ENCODE data around the gene POMT1. TPM values are rescaled to one million over a fixed set of nuclear protein-coding genes. Genes with fewer than 3 reads are reported as not detected.
"Not testable (repeated sequence)": the region's sequence is repeated elsewhere in the genome, so short reads cannot be mapped to it uniquely, and the experiment has no call there.

The POMT1 gene
- total RNA-seq, 2 donors from 2014 or later, result 22.1 to 34.6 TPM

DNA sequence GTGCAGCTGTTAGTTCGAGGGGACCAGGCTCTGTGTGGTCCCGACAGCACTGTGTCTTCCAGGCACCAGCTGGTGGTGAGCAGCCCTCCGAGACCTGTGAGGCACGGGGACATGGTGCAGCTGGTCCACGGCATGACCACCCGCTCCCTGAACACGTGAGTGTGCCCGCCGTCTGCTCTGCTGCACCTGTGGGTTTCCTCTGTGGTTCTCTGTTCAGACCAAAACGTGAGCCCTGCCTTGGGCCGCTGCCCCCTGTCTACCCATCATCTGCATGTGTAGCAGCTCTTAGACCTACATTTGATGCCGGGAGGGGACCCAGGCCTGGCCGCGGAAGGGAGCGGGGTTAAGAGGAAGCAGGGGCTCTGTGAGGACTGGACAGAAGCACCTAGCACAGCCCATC, 10.5 kb downstream of the POMT1 start:
- intact Hi-C loops (cut with DNase I), result no loop called here
- 90 to 95% methylated on average over 13 to 14 of the region's 15 CpGs for WGBS, 2 donors
- Histone ChIP-seq H3K4me1 (no peaks in the 10 kb centered on the region), H3K27ac (no peak overlapping the region), H3K36me3 (replicated peaks in 1 of 2; ENCODE audit: insufficient read depth in 1 of 2, low read depth in 2 of 2) (peaks cover 0 to 22% of the 10 kb centered on the region in 2 donors), H3K9me3 (no peaks in the 10 kb centered on the region), H3K4me3 (no peak overlapping the region), H3K27me3 (no peaks in the 10 kb centered on the region)
- TF ChIP-seq, protein P1, sequence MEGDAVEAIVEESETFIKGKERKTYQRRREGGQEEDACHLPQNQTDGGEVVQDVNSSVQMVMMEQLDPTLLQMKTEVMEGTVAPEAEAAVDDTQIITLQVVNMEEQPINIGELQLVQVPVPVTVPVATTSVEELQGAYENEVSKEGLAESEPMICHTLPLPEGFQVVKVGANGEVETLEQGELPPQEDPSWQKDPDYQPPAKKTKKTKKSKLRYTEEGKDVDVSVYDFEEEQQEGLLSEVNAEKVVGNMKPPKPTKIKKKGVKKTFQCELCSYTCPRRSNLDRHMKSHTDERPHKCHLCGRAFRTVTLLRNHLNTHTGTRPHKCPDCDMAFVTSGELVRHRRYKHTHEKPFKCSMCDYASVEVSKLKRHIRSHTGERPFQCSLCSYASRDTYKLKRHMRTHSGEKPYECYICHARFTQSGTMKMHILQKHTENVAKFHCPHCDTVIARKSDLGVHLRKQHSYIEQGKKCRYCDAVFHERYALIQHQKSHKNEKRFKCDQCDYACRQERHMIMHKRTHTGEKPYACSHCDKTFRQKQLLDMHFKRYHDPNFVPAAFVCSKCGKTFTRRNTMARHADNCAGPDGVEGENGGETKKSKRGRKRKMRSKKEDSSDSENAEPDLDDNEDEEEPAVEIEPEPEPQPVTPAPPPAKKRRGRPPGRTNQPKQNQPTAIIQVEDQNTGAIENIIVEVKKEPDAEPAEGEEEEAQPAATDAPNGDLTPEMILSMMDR (IDR thresholded peaks at IDR 0.05), result no peak
- no peak for ATAC-seq
- no peak for DNase-seq

DNA sequence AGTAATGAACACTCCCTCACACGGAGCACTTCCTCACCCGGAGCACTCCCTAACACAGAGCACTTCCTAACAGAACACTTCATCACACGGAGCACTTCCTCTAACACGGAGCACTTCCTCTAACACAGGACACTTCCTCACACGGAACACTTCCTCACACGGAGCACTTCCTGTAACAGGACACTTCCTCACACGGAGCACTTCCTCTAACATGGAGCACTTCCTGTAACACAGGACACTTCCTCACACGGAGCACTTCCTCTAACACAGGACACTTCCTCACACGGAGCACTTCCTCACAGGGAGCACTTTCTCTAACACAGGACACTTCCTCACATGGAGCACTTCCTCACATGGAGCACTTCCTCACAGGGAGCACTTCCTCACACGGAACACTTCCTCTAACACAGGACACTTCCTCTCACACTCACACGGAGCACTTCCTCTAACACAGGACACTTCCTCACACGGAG, 12.9 kb downstream of the POMT1 start:
- WGBS, 2 donors, result 78 to 100% methylated on average over 5 to 9 of the region's 12 CpGs
- H3K36me3 ChIP-seq (replicated peaks in 1 of 2; ENCODE audit: insufficient read depth in 1 of 2, low read depth in 2 of 2), result peaks cover 0 to 38% of the 10 kb centered on the region in 2 donors
- H3K4me3 ChIP-seq; H3K9me3 ChIP-seq; H3K27me3 ChIP-seq; H3K4me1 ChIP-seq; intact Hi-C loops (cut with DNase I); DNase-seq; ATAC-seq; H3K27ac ChIP-seq: not testable (repeated sequence)

DNA sequence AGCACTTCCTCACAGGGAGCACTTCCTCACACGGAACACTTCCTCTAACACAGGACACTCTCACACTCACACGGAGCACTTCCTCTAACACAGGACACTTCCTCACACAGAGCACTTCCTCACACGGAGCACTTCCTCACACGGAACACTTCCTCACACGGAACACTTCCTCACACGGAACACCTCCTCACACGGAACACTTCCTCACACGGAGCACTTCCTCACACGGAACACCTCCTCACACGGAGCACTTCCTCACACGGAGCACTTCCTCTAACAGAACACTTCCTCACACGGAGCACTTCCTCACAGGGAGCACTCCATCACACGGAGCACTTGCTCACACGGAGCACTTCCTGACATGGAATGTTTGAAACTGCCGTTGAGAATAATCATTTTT, 13.4 kb downstream of the POMT1 start:
- 81 to 87% methylated on average over 13 to 14 of the region's 15 CpGs for WGBS, 2 donors
- no peaks in the 10 kb centered on the region for H3K4me1 ChIP-seq
- H3K36me3 ChIP-seq (replicated peaks in 1 of 2; ENCODE audit: insufficient read depth in 1 of 2, low read depth in 2 of 2), result peaks cover 0 to 37% of the 10 kb centered on the region in 2 donors
- H3K27ac ChIP-seq, result no peak overlapping the region
- no peak overlapping the region for H3K4me3 ChIP-seq
- no peaks in the 10 kb centered on the region for H3K27me3 ChIP-seq
- TF ChIP-seq, protein P1 (IDR thresholded peaks at IDR 0.05), result no peak
- no peak for TF ChIP-seq POLR2A (IDR thresholded peaks at IDR 0.05)
- DNase-seq, result no peak
- ATAC-seq, result no peak
- no peaks in the 10 kb centered on the region for H3K9me3 ChIP-seq
- intact Hi-C loops (cut with DNase I), result no loop called here

DNA sequence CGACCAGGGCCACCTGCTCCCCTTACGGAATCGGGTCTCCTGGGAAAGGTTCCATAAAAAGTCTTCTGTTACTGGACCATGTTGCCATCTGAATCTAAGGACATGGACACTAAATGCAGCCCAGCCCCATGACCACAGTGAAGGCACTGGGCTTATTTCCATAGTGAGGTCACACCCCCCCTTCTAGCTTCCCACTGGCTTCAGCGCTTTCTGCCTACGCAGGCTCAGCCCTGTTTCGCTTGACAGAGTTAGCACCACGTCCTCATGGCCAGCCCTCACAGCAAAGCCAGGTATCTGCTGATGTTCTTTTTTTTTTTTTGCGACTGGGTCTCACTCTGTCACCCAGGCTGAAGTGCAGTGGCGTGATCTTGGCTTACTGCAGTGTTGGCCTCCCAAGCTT, 14.2 kb downstream of the POMT1 start:
- ATAC-seq (no peak), DNase-seq (no peak)
- Histone ChIP-seq H3K27me3 (no peaks in the 10 kb centered on the region), H3K27ac (no peak overlapping the region), H3K4me1 (no peaks in the 10 kb centered on the region), H3K36me3 (replicated peaks in 1 of 2; ENCODE audit: insufficient read depth in 1 of 2, low read depth in 2 of 2) (peaks cover 0 to 31% of the 10 kb centered on the region in 2 donors), H3K4me3 (no peak overlapping the region), H3K9me3 (no peaks in the 10 kb centered on the region)
- TF ChIP-seq, protein P1 (IDR thresholded peaks at IDR 0.05), result no peak
- no peak for TF ChIP-seq POLR2A (IDR thresholded peaks at IDR 0.05)
- 91 to 96% methylated on average over 6 to 9 of the region's 9 CpGs for WGBS, 2 donors
- intact Hi-C loops (cut with DNase I), result no loop called here

DNA sequence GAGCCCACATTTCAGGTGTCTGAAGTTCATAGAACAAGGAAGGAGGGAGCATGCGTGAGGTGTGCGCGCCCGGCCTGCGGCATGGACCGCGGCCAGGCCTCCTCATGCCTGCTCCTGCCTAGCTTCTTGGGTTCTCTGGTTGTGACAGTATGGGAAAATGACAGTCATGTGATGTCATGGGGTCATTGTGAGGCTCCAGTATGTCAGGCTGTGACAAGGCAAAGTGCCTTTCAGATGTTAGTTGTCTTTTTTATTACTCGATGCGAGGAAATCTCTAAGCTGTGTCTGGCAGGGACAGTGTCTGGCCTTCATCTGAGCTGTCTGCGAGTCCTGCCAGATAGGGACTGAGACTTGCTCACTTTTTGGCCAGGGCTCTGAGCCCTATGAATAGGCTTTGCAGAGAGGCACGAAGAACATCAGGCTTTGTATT, 15.1 kb downstream of the POMT1 start:
- H3K27ac ChIP-seq, result no peak overlapping the region
- H3K9me3 ChIP-seq, result no peaks in the 10 kb centered on the region
- no peaks in the 10 kb centered on the region for H3K27me3 ChIP-seq
- ATAC-seq, result no peak
- intact Hi-C loops (cut with DNase I), result no loop called here
- 82 to 100% methylated on average over 4 to 11 of the region's 11 CpGs for WGBS, 2 donors
- TF ChIP-seq, protein P1 (IDR thresholded peaks at IDR 0.05), result no peak
- TF ChIP-seq POLR2A (IDR thresholded peaks at IDR 0.05), result no peak
- peak in 1 of 4 donors; percentile 20 for DNase-seq
- no peak overlapping the region for H3K4me3 ChIP-seq
- no peaks in the 10 kb centered on the region for H3K4me1 ChIP-seq
- peaks cover 0 to 29% of the 10 kb centered on the region in 2 donors for H3K36me3 ChIP-seq (replicated peaks in 1 of 2; ENCODE audit: insufficient read depth in 1 of 2, low read depth in 2 of 2)

All from body of pancreas (tissue), 4 donors.